ENCODE results near the gene FAM83F. TPM values are rescaled to one million over a fixed set of nuclear protein-coding genes. Genes with fewer than 3 reads are reported as not detected.

The FAM83F gene
- total and polyA plus RNA-seq, 8 donors, result 0.15 to 0.73 (median 0.26) TPM

DNA sequence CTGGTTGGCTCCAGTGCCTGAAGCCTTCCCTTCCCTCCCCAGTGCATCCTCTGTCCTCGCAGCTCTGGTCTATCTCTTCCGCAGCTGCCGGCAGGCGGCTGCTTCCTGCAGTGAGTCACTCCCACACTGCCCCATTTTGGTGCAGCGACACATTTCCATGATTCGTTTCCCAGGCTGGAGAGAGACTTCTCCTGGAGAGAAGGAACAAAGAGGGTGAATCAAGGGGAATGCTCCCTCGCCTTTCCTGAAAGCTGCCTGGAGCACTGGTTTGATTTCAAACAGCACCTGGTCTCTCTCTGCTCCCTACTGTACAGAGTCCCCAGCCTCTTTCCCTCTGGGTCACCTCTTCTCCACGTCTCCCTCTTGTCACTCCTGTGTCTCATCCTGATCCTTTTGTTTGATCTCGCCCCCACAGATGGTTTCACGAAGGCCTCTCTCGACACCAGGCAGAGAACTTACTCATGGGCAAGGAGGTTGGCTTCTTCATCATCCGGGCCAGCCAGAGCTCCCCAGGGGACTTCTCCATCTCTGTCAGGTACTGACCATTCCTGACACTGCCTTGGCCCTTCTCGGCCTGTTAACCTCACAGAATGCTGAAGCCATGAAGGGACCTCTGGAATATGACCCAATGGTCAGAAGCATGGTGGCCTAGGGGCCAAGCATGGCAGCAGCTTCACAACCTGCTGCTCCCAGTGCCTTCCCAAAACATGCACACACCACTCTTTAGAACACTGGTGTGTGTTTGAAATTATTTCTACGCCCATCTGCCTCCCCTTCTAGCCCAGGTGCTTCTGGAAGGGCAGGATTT lies 34.9 kb upstream of the FAM83F start, which contains the start of gene TMA7B:
TSS of gene TMA7B (plus strand) at position 758 of the 808 bp plus-strand sequence. CDS start 3,978 bp downstream, outside the sequence.
- intact Hi-C loops (cut with DNase I), result no loop called here
- DNase-seq, result peak in 3 of 4 donors; percentile 17 to 84 (median 39)
- Histone ChIP-seq H3K36me3 (no peaks in the 10 kb centered on the region), H3K27ac (peak within 1 kb of the TSS in 1 of 2 donors; percentile 78), H3K4me3 (no peak within 1 kb of the TSS), H3K9me3 (no peaks in the 10 kb centered on the region), H3K27me3 (peaks cover 0 to 37% of the 10 kb centered on the region in 2 donors), H3K4me1 (peaks cover 0 to 50% of the 10 kb centered on the region in 2 donors)
- TF ChIP-seq, protein P1, sequence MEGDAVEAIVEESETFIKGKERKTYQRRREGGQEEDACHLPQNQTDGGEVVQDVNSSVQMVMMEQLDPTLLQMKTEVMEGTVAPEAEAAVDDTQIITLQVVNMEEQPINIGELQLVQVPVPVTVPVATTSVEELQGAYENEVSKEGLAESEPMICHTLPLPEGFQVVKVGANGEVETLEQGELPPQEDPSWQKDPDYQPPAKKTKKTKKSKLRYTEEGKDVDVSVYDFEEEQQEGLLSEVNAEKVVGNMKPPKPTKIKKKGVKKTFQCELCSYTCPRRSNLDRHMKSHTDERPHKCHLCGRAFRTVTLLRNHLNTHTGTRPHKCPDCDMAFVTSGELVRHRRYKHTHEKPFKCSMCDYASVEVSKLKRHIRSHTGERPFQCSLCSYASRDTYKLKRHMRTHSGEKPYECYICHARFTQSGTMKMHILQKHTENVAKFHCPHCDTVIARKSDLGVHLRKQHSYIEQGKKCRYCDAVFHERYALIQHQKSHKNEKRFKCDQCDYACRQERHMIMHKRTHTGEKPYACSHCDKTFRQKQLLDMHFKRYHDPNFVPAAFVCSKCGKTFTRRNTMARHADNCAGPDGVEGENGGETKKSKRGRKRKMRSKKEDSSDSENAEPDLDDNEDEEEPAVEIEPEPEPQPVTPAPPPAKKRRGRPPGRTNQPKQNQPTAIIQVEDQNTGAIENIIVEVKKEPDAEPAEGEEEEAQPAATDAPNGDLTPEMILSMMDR (IDR thresholded peaks at IDR 0.05), result peak in 1 of 2 donors; percentile 31
- ATAC-seq, result peak; percentile 59

DNA sequence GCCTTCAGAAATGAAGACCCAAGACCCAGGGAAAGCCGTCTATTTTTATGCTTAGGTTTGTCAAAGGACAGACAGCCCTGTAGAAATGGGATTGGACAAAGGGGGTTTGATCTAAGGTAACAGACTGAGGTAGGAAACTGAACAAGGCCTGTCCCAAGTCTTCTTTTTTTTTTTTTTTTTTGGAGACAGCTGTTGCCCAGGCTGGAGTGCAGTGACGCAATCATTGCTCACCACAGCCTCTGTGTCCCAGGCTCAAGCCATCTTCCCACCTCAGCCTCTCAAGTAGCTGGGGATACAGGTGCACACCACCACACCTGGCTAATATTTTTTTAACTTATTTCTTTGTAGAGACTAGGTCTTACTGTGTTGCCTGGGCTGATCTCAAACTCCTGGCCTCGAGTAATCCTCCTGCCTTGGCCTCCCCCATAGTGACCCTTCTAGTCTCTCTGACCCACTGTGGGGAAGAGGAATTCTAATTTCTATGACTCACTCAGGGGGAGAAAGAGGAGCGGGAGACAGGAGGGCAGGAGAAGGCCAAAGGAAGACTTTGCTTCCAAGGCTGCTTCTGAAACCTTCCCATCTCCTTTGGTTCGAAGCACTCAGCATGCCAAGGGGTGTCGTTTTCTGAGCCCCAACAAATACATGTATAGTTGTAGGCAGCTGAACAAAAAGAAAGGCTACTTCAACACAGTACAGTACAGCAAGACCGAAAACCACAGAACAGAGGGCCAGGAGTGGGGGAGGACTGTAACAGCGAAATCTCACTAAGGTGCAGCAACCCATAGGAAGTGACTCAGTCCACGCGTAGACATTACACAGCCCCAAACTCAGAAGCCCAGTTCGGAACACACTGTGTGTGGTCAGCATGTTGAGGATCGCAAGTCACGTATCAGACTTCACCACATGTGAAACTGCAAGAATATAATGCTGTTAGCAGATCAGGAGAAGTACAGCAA lies 33.7 kb upstream of the FAM83F start:
- intact Hi-C loops (cut with DNase I), result no loop called here
- DNase-seq (peak in 1 of 4 donors; percentile 52), ATAC-seq (peak; percentile 79)
- H3K36me3 ChIP-seq, result no peaks in the 10 kb centered on the region
- peak overlapping the region in 1 of 2 donors; percentile 78 for H3K27ac ChIP-seq
- peaks cover 3 to 44% of the 10 kb centered on the region in 2 donors for H3K27me3 ChIP-seq
- H3K4me3 ChIP-seq, result no peak overlapping the region
- TF ChIP-seq, protein P1 (IDR thresholded peaks at IDR 0.05), result no peak
- H3K4me1 ChIP-seq, result peaks cover 0 to 50% of the 10 kb centered on the region in 2 donors
- H3K9me3 ChIP-seq, result no peaks in the 10 kb centered on the region

DNA sequence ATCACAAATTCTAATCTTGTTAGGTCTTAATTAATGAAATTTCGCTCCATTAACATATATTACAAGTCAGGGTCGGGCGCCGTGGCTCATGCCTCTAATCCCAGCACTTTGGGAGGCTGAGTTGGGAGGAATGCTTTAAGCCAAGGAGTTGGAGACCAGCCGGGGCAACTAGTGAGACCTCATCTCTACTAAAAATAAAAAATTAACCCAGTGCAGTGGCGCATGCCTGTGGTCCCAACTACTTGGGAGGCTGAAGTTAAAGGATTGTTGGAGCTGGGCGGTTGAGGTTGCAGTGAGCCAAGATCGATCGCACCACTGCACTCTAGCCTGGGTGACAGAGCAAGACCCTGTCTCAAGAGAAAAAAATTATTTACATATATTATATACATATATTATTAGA lies 32.7 kb upstream of the FAM83F start:
- H3K4me1 ChIP-seq, result peaks cover 0 to 50% of the 10 kb centered on the region in 2 donors
- DNase-seq (no peak), ATAC-seq (no peak)
- TF ChIP-seq, protein P1 (IDR thresholded peaks at IDR 0.05), result no peak
- no peaks in the 10 kb centered on the region for H3K9me3 ChIP-seq
- H3K4me3 ChIP-seq, result no peak overlapping the region
- H3K27ac ChIP-seq, result peak overlapping the region in 1 of 2 donors; percentile 78
- H3K27me3 ChIP-seq, result peaks cover 3 to 41% of the 10 kb centered on the region in 2 donors
- H3K36me3 ChIP-seq, result no peaks in the 10 kb centered on the region
- intact Hi-C loops (cut with DNase I), result no loop called here

DNA sequence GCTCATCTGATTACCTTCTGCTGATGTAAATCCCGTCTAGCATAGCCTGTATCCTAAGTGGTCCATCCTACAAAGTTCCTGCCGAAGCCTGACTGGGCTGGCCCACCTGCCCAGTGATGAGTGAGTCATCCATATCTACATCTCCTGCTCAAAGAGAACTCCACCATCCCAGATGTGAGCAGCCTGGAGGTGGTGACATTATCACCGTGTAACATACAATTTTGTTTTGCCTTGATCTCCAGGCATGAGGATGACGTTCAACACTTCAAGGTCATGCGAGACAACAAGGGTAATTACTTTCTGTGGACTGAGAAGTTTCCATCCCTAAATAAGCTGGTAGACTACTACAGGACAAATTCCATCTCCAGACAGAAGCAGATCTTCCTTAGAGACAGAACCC lies 29.0 kb upstream of the FAM83F start:
- intact Hi-C loops (cut with DNase I), result no loop called here
- Histone ChIP-seq H3K4me1 (peaks cover 0 to 28% of the 10 kb centered on the region in 2 donors), H3K27ac (no peak overlapping the region), H3K4me3 (no peak overlapping the region), H3K9me3 (no peaks in the 10 kb centered on the region), H3K27me3 (peaks cover 3 to 20% of the 10 kb centered on the region in 2 donors), H3K36me3 (no peaks in the 10 kb centered on the region)
- TF ChIP-seq, protein P1 (IDR thresholded peaks at IDR 0.05), result no peak
- DNase-seq (no peak), ATAC-seq (no peak)
